H1 (cell line): ENCODE data around the gene AP3M1. TPM values are rescaled to one million over a fixed set of nuclear protein-coding genes. Genes with fewer than 3 reads are reported as not detected.

Source experiments
- CTCF ChIA-PET: fragments of 300-600 bp; sonication (Branson Sonifier 250); formaldehyde crosslinking; loops from one replicate; lab custom pipeline; 2021; ENCODE audit not compliant: partially characterized antibody; lab: Charles Lee
- POLR2A ChIA-PET: fragments of 300-600 bp; sonication (Branson Sonifier 250); formaldehyde crosslinking; loops from one replicate; lab custom pipeline; 2021; ENCODE audit warnings: inconsistent platforms; ENCODE audit not compliant: partially characterized antibody; lab: Charles Lee
- DNase-seq, 2 experiments: peaks; one replicate each; pipeline versions ENCODE4 v3.0.0 to v3.0.0-alpha.2; 2010 to 2022; ENCODE audit warnings: low spot score in 2 of 2, low read depth in 1 of 2, mixed read lengths in 1 of 2
- FAIRE-seq: peaks from 2 replicates; lab custom pipeline; 2011; peaks lifted over from hg19 to GRCh38; lab: Jason Lieb, UNC
- H2AFZ ChIP-seq: 2 replicates; pipeline ENCODE4 v1.8.1; 2012; ENCODE audit warnings: low read length, inconsistent platforms
- H2AK5ac ChIP-seq: 2 replicates; pipeline ENCODE4 v1.6.1; 2013; ENCODE audit warnings: low read depth, low read length
- H2BK120ac ChIP-seq: replicated peaks from 2 replicates; pipeline ENCODE3; 2013; ENCODE audit warnings: low read depth, low read length, inconsistent platforms
- H2BK12ac ChIP-seq: 2 replicates; pipeline ENCODE4 v1.6.1; 2013; ENCODE audit warnings: low read depth, low read length
- H2BK15ac ChIP-seq: 2 replicates; pipeline ENCODE4 v1.6.1; 2013; ENCODE audit warnings: low read length
- H2BK20ac ChIP-seq: 2 replicates; pipeline ENCODE4 v1.6.1; 2013; ENCODE audit warnings: low read length
- H2BK5ac ChIP-seq: 2 replicates; pipeline ENCODE4 v1.6.1; 2013; ENCODE audit warnings: low read depth, low read length
- H3K14ac ChIP-seq: 2 replicates; pipeline ENCODE4 v1.6.1; 2013; ENCODE audit warnings: inconsistent platforms; ENCODE audit not compliant: insufficient read length
- H3K18ac ChIP-seq: 2 replicates; pipeline ENCODE4 v1.6.1; 2013; ENCODE audit warnings: low read length; ENCODE audit errors: extremely low read depth
- H3K23ac ChIP-seq: 2 replicates; pipeline ENCODE4 v1.6.1; 2013; ENCODE audit warnings: inconsistent platforms; ENCODE audit not compliant: insufficient read length
- H3K23me2 ChIP-seq: 2 replicates; pipeline ENCODE4 v1.6.1; 2013; ENCODE audit warnings: low read depth, low read length
- H3K27ac ChIP-seq: 2 replicates; pipeline ENCODE4 v1.6.1; 2011; ENCODE audit warnings: low read depth, low read length, inconsistent platforms
- H3K27me3 ChIP-seq, 4 experiments: replicated peaks in 1 of 4; 1 replicate in 1 of 4; 2 replicates in 3 of 4; pipeline versions ENCODE4 v1.6.1 to v1.8.1; 2011 to 2013; ENCODE audit warnings: low read length in 3 of 4, mild to moderate bottlenecking in 3 of 4, inconsistent platforms in 2 of 4, mixed read lengths in 2 of 4, moderate library complexity in 1 of 4; ENCODE audit not compliant: control insufficient read depth in 3 of 4, insufficient read depth in 3 of 4; ENCODE audit errors: extremely low read depth in 1 of 4
- H3K36me3 ChIP-seq, 4 experiments: 2 replicates each; pipeline versions ENCODE4 v1.6.1 to v1.8.1; 2011 to 2013; ENCODE audit warnings: mild to moderate bottlenecking in 4 of 4, low read length in 3 of 4, moderate library complexity in 2 of 4, control low read depth in 1 of 4, inconsistent platforms in 1 of 4; ENCODE audit not compliant: insufficient read depth in 4 of 4, control insufficient read depth in 2 of 4
- H3K4ac ChIP-seq: replicated peaks from 2 replicates; pipeline ENCODE3; 2013; ENCODE audit warnings: low read length, low read depth, mixed read lengths, inconsistent platforms; ENCODE audit not compliant: insufficient read length
- H3K4me1 ChIP-seq, 4 experiments: replicated peaks in 1 of 4; 1 replicate in 1 of 4; 2 replicates in 3 of 4; pipeline versions ENCODE4 v1.6.1 to v1.8.1; 2011 to 2013; ENCODE audit warnings: low read length in 3 of 4, inconsistent platforms in 2 of 4, mixed read lengths in 1 of 4; ENCODE audit not compliant: insufficient read depth in 4 of 4, control insufficient read depth in 3 of 4
- H3K4me2 ChIP-seq, 2 experiments: 2 replicates each; pipeline versions ENCODE4 v1.6.1 to v1.8.1; 2011 to 2013; ENCODE audit warnings: low read depth in 2 of 2, low read length in 2 of 2, control low read depth in 1 of 2, inconsistent platforms in 1 of 2, mild to moderate bottlenecking in 1 of 2; ENCODE audit not compliant: insufficient read depth in 1 of 2
- H3K4me3 ChIP-seq, 4 experiments: fragments of 200-600, 300-600 bp in 1 of 4; sonication (generic), shearing (Covaris generic), sonication (Bioruptor Twin) in 1 of 4; 2 replicates each; pipeline versions ENCODE4 v1.5.1 to v1.8.1; 2011 to 2016; ENCODE audit warnings: low read length in 4 of 4, low read depth in 3 of 4, control low read depth in 2 of 4, inconsistent platforms in 2 of 4, mild to moderate bottlenecking in 2 of 4, mixed read lengths in 1 of 4, moderate library complexity in 1 of 4; ENCODE audit not compliant: insufficient read depth in 2 of 4; ENCODE audit errors: extremely low read depth in 1 of 4
- H3K56ac ChIP-seq: replicated peaks from 2 replicates; pipeline ENCODE3; 2013; ENCODE audit warnings: low read depth, mild to moderate bottlenecking, mixed read lengths, low read length, inconsistent platforms; ENCODE audit not compliant: insufficient read length
- H3K79me1 ChIP-seq: 2 replicates; pipeline ENCODE4 v1.6.1; 2013; ENCODE audit warnings: low read depth, low read length, control low read depth
- H3K79me2 ChIP-seq, 2 experiments: 2 replicates each; pipeline versions ENCODE4 v1.6.1 to v1.8.1; 2012 to 2013; ENCODE audit warnings: low read length in 2 of 2, mild to moderate bottlenecking in 2 of 2, inconsistent platforms in 1 of 2; ENCODE audit not compliant: insufficient read depth in 2 of 2, control insufficient read depth in 1 of 2
- H3K9ac ChIP-seq, 4 experiments: replicated peaks in 1 of 4; 1 replicate in 1 of 4; 2 replicates in 3 of 4; pipeline versions ENCODE4 v1.6.1 to v1.8.1; 2011 to 2013; ENCODE audit warnings: low read depth in 3 of 4, low read length in 3 of 4, control low read depth in 2 of 4, mild to moderate bottlenecking in 2 of 4, moderate library complexity in 2 of 4, inconsistent platforms in 1 of 4; ENCODE audit errors: extremely low read depth in 1 of 4
- H3K9me3 ChIP-seq, 2 experiments: 2 replicates each; pipeline versions ENCODE4 v1.6.1 to v1.8.1; 2012 to 2013; ENCODE audit warnings: mild to moderate bottlenecking in 2 of 2, moderate library complexity in 2 of 2, control low read depth in 1 of 2, inconsistent platforms in 1 of 2, low read depth in 1 of 2, low read length in 1 of 2, mixed read lengths in 1 of 2; ENCODE audit not compliant: insufficient read depth in 2 of 2
- H4K20me1 ChIP-seq, 2 experiments: replicated peaks in 1 of 2; 2 replicates each; pipeline versions ENCODE3 to v1.8.1; 2011 to 2013; ENCODE audit warnings: inconsistent platforms in 2 of 2, low read length in 2 of 2, mild to moderate bottlenecking in 1 of 2; ENCODE audit not compliant: insufficient read depth in 2 of 2, control insufficient read depth in 1 of 2
- H4K5ac ChIP-seq: 2 replicates; pipeline ENCODE4 v1.6.1; 2013; ENCODE audit warnings: low read length, low read depth, mixed read lengths, inconsistent platforms; ENCODE audit not compliant: insufficient read length
- H4K8ac ChIP-seq: 2 replicates; pipeline ENCODE4 v1.8.0; 2013; ENCODE audit warnings: mild to moderate bottlenecking, moderate library complexity, low read length, inconsistent platforms; ENCODE audit not compliant: insufficient read depth; ENCODE audit errors: extremely low read depth
- H4K91ac ChIP-seq: replicated peaks from 2 replicates; pipeline ENCODE3; 2013; ENCODE audit warnings: low read length, mixed read lengths, inconsistent platforms; ENCODE audit not compliant: insufficient read length
- ASH2L ChIP-seq: fragments of 200-600, 300-600 bp; sonication (generic); IDR thresholded peaks from one replicate; pipeline ENCODE4 v1.7.1; 2017; ENCODE audit warnings: low read length
- ATF3 ChIP-seq: IDR thresholded peaks from 2 replicates; pipeline ENCODE4 v1.6.1; 2011; ENCODE audit warnings: low read depth, mild to moderate bottlenecking, low read length; ENCODE audit not compliant: insufficient read depth
- E2F6 ChIP-seq: IDR thresholded peaks from 2 replicates; pipeline ENCODE4 v1.6.1; 2012; ENCODE audit warnings: inconsistent platforms
- EGR1 ChIP-seq: IDR thresholded peaks from 2 replicates; pipeline ENCODE4 v1.6.1; 2011; ENCODE audit warnings: low read depth, low read length, borderline replicate concordance
- SAP30 ChIP-seq: fragments of 300-600 bp; sonication (generic); IDR thresholded peaks from 2 replicates; pipeline ENCODE4 v1.7.1; 2012; ENCODE audit warnings: low read length, moderate library complexity, mild to moderate bottlenecking, inconsistent platforms; ENCODE audit not compliant: insufficient read depth, insufficient replicate concordance
- SIRT6 ChIP-seq: IDR thresholded peaks from one replicate; pipeline ENCODE4 v1.7.1; 2012; ENCODE audit warnings: low read length, inconsistent platforms
- SUZ12 ChIP-seq: fragments of 200-600 bp; sonication (generic); IDR thresholded peaks from 2 replicates; pipeline ENCODE4 v1.6.1; 2012; ENCODE audit warnings: mild to moderate bottlenecking, inconsistent platforms, low read length, moderate library complexity, mixed read lengths
- WGBS, 2 experiments: shearing (Covaris generic) in 1 of 2; methylation state at CpG; one replicate each; pipeline versions ENCODE4 v1.1.6 to v1.1.7; 2013 to 2015; ENCODE audit warnings: low lambda C conversion rate in 2 of 2, mixed read lengths in 2 of 2, inconsistent platforms in 1 of 2, low coverage in 1 of 2, missing lambda C conversion rate in 1 of 2; ENCODE audit not compliant: insufficient replicate concordance in 2 of 2, insufficient coverage in 1 of 2, insufficient read length in 1 of 2; ENCODE audit errors: extremely low coverage in 1 of 2, missing lambda C conversion rate in 1 of 2; 5-methylcytosine and 5-hydroxymethylcytosine counted together
- polyA plus RNA-seq, 7 experiments: library from polyadenylated mRNA; depleted of rRNA in 3 of 7; stranded (reverse) in 5 of 7; unstranded in 2 of 7; fragments of >200 nt in 5 of 7; fragments of 200-250 nt in 2 of 7; gene quantifications; 1 replicate in 5 of 7; 2 replicates in 1 of 7; 4 replicates in 1 of 7; pipeline versions ENCODE4 v1.2.1 to v1.2.3, GENCODE V29; 2011 to 2013; ENCODE audit warnings: missing spikeins in 2 of 7, mixed read lengths in 2 of 7
- total RNA-seq: library from RNA; stranded (reverse); fragmentation: NEBNext Ultra II Directional; extraction: Animal tissue kit (Norgen Biotek cat#: 25700); gene quantifications from 2 replicates; pipeline ENCODE4 v1.2.1, GENCODE V29; 2021

Gene AP3M1
- total and polyA plus RNA-seq, 2 of the 8 experiments (the other 6 are each of a cell fraction or from before 2014, with no cell fraction given) = 23.9 to 38.9 TPM

GRCh38 chr10:74177140-74177677, 26.6 kb upstream of the AP3M1 start:
- Histone ChIP-seq H3K79me2 (peaks cover 0 to 42% of the 10 kb centered on the region in 2 experiments; a peak in 3 of 4 replicates), H4K91ac (peak overlapping the region; percentile 75), H3K27ac (peak overlapping the region; percentile 92), H4K5ac (no peak overlapping the region), H2AK5ac (no peak overlapping the region), H3K27me3 (no peaks in the 10 kb centered on the region), H2AFZ (no peak overlapping the region), H3K79me1 (0 out of 2 replicates have a peak, but pooled peaks cover 2% of the 10 kb centered on the region), H2BK15ac (no peak overlapping the region), H2BK5ac (peak overlapping the region; percentile 88), H3K9me3 (no peaks in the 10 kb centered on the region), H3K18ac (peak overlapping the region; percentile 63; the same call in 1 of the 2 replicates), H3K4me1 (peaks cover 2 to 4% (median 3%) of the 10 kb centered on the region in 4 experiments; a peak in 4 of 7 replicates), H3K14ac (no peak overlapping the region), H3K4ac (no peak overlapping the region), H3K23me2 (peaks cover 7% of the 10 kb centered on the region; the same call in 1 of the 2 replicates), H3K36me3 (no peaks in the 10 kb centered on the region), H3K56ac (peak overlapping the region; percentile 79), H3K23ac (no peak overlapping the region), H3K9ac (peak overlapping the region in 3 of 4 experiments; percentile 22 to 96 (median 95); a peak in 6 of 7 replicates), H2BK120ac (no peak overlapping the region), H3K4me3 (peak overlapping the region; percentile 78 to 89 (median 83)), H2BK12ac (peak overlapping the region; percentile 22; the same call in 1 of the 2 replicates), H4K8ac (peak overlapping the region; percentile 93), H2BK20ac (no peak overlapping the region), H3K4me2 (peak overlapping the region; percentile 70 to 91), H4K20me1 (no peaks in the 10 kb centered on the region)
- 0 out of 2 replicates have a peak, but pooled peaks have one; percentile 2 for TF ChIP-seq E2F6
- TF ChIP-seq ASH2L = no peak
- TF ChIP-seq SAP30 = no peak
- no peak for TF ChIP-seq ATF3
- TF ChIP-seq SUZ12 = no peak
- no peak for TF ChIP-seq SIRT6
- no peak for TF ChIP-seq EGR1
- WGBS, 2 experiments = 21% methylated on average over 8 of the region's 13 CpGs; no CpG with 5 or more reads in 1 of the 2 experiments
- POLR2A ChIA-PET = interaction anchor here (0.6 to 3.0 kb wide), 15 partner anchors 9 to 929 kb away, joined by 3 to 20 read pairs (median 6); partner anchors contain the start of genes ADK and AP3M1
- DNase-seq (no peak), FAIRE-seq (no peak)
- CTCF ChIA-PET = no interaction called here
